ENCODE results near the gene PROZ. TPM values are rescaled to one million over a fixed set of nuclear protein-coding genes. Genes with fewer than 3 reads are reported as not detected.

Gene PROZ
- total RNA-seq, 1 experiment from 2014 or later: not detected

DNA sequence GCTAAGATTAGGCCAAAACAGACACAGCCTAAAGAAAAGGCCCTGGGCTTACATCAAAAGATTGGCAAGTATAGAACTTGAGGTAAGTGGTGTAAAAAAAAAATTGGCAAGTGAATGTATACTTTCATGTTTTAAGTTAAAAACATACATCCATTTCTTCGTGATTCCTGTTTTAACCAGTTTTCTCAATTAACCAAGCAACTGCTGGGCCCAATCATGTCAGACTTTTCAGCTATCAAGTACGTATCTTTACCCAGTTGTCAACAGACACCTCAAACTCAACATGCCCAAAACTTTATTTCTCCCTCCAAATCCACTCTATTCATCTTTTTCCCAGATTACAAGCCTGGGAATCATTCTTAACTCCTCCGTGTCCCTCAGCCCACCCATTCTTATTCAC, 49.0 kb downstream of the PROZ start:
- H2BK20ac ChIP-seq (ENCODE audit: low read depth, low read length, poor library complexity, severe bottlenecking): no peak overlapping the region
- no peak overlapping the region for H4K8ac ChIP-seq (replicated peaks; ENCODE audit: insufficient read length, low read depth, low read length)
- no peak overlapping the region for H2AFZ ChIP-seq (ENCODE audit: low read length)
- no peak overlapping the region for H3K4ac ChIP-seq (ENCODE audit: low read depth, low read length)
- H3T11ph ChIP-seq (ENCODE audit: low read length): no peak overlapping the region
- no peak overlapping the region for H2BK5ac ChIP-seq (ENCODE audit: insufficient read length, low read length)
- H2BK12ac ChIP-seq (ENCODE audit: insufficient read length, low read depth, low read length): no peak overlapping the region
- H3K27ac Mint-ChIP-seq: peak overlapping the region in 2 of 3 experiments; percentile 20 to 59; a peak in 3 of 7 replicates
- no peaks in the 10 kb centered on the region for H3K9me3 ChIP-seq (ENCODE audit: control insufficient read depth, low read depth, low read length)
- no peaks in the 10 kb centered on the region for H3K9me3 Mint-ChIP-seq
- no peak overlapping the region for H2BK120ac ChIP-seq (ENCODE audit: low read depth, low read length, poor library complexity, severe bottlenecking)
- WGBS (ENCODE audit: extremely low coverage, insufficient read length, low lambda C conversion rate): no CpG with 5 or more reads among the region's 3 CpGs
- H3K23me2 ChIP-seq (ENCODE audit: insufficient read length, low read depth, low read length, poor library complexity, severe bottlenecking): peaks cover 6% of the 10 kb centered on the region
- no peak overlapping the region for H4K91ac ChIP-seq (ENCODE audit: insufficient read length, low read depth, low read length)
- H3K79me1 ChIP-seq (ENCODE audit: insufficient read depth, low read depth, low read length, poor library complexity, severe bottlenecking): peaks cover 7% of the 10 kb centered on the region
- no peaks in the 10 kb centered on the region for H3K4me1 ChIP-seq (ENCODE audit: insufficient read depth, low read length)
- peaks cover 35 to 41% (median 37%) of the 10 kb centered on the region in 3 experiments for H3K36me3 Mint-ChIP-seq (ENCODE audit: insufficient read depth in 1 of 3, low read depth in 3 of 3)
- H3K14ac ChIP-seq (ENCODE audit: insufficient read depth, low read length): no peak overlapping the region
- peaks cover 53% of the 10 kb centered on the region for H3K79me2 ChIP-seq (ENCODE audit: insufficient read depth, low read length)
- no peak overlapping the region for H2AK5ac ChIP-seq (ENCODE audit: insufficient read length, low read length)
- H3K23ac ChIP-seq (ENCODE audit: insufficient read length, low read depth, low read length): no peak overlapping the region
- no peak overlapping the region for H3K56ac ChIP-seq (ENCODE audit: insufficient read length, low read depth, low read length)
- no peaks in the 10 kb centered on the region for H3K27me3 Mint-ChIP-seq (ENCODE audit: low read depth)
- H3K27ac ChIP-seq (ENCODE audit: insufficient read length, low read depth, low read length): no peak overlapping the region
- no peak overlapping the region for H2BK15ac ChIP-seq (ENCODE audit: low read depth, low read length)
- H3K18ac ChIP-seq (ENCODE audit: insufficient read length, low read depth, low read length): no peak overlapping the region
- peak overlapping the region; percentile 95 for H3K9ac ChIP-seq (ENCODE audit: extremely low read depth, insufficient read length, low read length)
- peaks cover 26 to 34% of the 10 kb centered on the region in 2 experiments for H3K4me1 Mint-ChIP-seq
- TF ChIP-seq, protein P1, sequence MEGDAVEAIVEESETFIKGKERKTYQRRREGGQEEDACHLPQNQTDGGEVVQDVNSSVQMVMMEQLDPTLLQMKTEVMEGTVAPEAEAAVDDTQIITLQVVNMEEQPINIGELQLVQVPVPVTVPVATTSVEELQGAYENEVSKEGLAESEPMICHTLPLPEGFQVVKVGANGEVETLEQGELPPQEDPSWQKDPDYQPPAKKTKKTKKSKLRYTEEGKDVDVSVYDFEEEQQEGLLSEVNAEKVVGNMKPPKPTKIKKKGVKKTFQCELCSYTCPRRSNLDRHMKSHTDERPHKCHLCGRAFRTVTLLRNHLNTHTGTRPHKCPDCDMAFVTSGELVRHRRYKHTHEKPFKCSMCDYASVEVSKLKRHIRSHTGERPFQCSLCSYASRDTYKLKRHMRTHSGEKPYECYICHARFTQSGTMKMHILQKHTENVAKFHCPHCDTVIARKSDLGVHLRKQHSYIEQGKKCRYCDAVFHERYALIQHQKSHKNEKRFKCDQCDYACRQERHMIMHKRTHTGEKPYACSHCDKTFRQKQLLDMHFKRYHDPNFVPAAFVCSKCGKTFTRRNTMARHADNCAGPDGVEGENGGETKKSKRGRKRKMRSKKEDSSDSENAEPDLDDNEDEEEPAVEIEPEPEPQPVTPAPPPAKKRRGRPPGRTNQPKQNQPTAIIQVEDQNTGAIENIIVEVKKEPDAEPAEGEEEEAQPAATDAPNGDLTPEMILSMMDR (conservative IDR thresholded peaks at IDR 0.05): no peak
- peak overlapping the region; percentile 88 for H3K4me2 ChIP-seq (ENCODE audit: insufficient read depth, insufficient read length, low read length)
- H4K5ac ChIP-seq (ENCODE audit: insufficient read length, low read depth, low read length): no peak overlapping the region
- H3K27me3 ChIP-seq (ENCODE audit: insufficient read depth, low read length): no peaks in the 10 kb centered on the region
- DNase-seq: no peak
- peak overlapping the region; percentile 89 to 93 for H3K4me3 Mint-ChIP-seq
- H4K20me1 ChIP-seq (ENCODE audit: control insufficient read depth, insufficient read depth, insufficient read length): no peaks in the 10 kb centered on the region

Measured in H9 (cell line).